COLO668 (cell line): ENCODE measurements around the gene HIBCH.
"Not testable (repeated sequence)": the region's sequence is repeated elsewhere in the genome, so short reads cannot be mapped to it uniquely, and the experiment has no call there.

Experiments
- DNase-seq: peaks from one replicate; lab custom pipeline; 2025; ENCODE audit not compliant: unreplicated experiment; lab: John Stamatoyannopoulos, UW

Gene HIBCH

GRCh38 chr2:190319555-190320498 lies at the start of gene HIBCH:
Gene HIBCH, minus strand, starts transcription at chr2:190319826. Its CDS starts 76 bp downstream, at chr2:190319750.
- peak; percentile 98 for DNase-seq

GRCh38 chr2:190367091-190367490 lies 47.5 kb upstream of the HIBCH start:
- DNase-seq, result no peak

- no peak for DNase-seq
Observed at GRCh38 chr2:190366248-190366753, 46.7 kb upstream of the HIBCH start.

- peak; percentile 41 for DNase-seq
Observed at GRCh38 chr2:190365499-190366204, 46.0 kb upstream of the HIBCH start.

- DNase-seq, result no peak
Observed at GRCh38 chr2:190362894-190363293, 43.3 kb upstream of the HIBCH start.

GRCh38 chr2:190361572-190361971 lies 41.9 kb upstream of the HIBCH start:
- DNase-seq, result no peak

- DNase-seq, result no peak
Observed at GRCh38 chr2:190360965-190361364, 41.3 kb upstream of the HIBCH start.

GRCh38 chr2:190360561-190360960 lies 40.9 kb upstream of the HIBCH start:
- no peak for DNase-seq

- DNase-seq, result not testable (repeated sequence)
Observed at GRCh38 chr2:190358655-190359448, 39.2 kb upstream of the HIBCH start.

- DNase-seq, result no peak
Observed at GRCh38 chr2:190357600-190357999, 38.0 kb upstream of the HIBCH start.

- DNase-seq, result no peak
Observed at GRCh38 chr2:190355968-190356644, 36.5 kb upstream of the HIBCH start.

GRCh38 chr2:190354003-190354690 lies 34.5 kb upstream of the HIBCH start:
- no peak for DNase-seq

- no peak for DNase-seq
Observed at GRCh38 chr2:190353537-190353899, 33.9 kb upstream of the HIBCH start.

- peak; percentile 58 for DNase-seq
Observed at GRCh38 chr2:190352668-190353536, 33.3 kb upstream of the HIBCH start.

- DNase-seq, result no peak
Observed at GRCh38 chr2:190351955-190352354, 32.3 kb upstream of the HIBCH start.

GRCh38 chr2:190350371-190350770 lies 30.7 kb upstream of the HIBCH start:
- DNase-seq, result no peak

- DNase-seq, result peak; percentile 78
Observed at GRCh38 chr2:190344276-190344827, 24.7 kb upstream of the HIBCH start.

GRCh38 chr2:190343536-190344275 lies 24.1 kb upstream of the HIBCH start, which contains the start of gene INPP1:
Gene INPP1, plus strand, starts transcription at chr2:190343589. Its CDS starts 16,514 bp downstream, at chr2:190360103.
- peak; percentile 79 for DNase-seq
